ENCODE results near the gene SNRPD2.

DNA sequence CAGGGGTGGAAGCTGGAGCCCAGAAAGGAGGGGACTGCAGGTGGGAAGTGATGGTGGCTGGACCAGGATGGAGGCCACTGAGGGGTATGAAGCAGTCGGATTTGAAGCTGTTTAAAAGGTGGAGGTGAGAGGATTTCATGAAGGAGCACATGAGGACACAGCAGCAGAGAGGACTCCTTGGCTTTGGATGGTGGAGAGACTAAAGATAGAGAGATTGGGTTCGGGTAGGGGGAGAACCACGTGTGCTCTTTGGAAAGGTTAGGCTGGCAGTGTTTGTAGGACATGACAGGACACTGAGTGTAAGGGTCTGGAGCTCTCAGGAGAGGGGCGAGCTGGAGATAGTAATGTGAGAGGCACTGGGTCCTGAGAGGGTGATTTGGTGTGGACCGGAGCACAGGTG lies 8.8 kb downstream of the SNRPD2 start:
- TF ChIP-seq, protein P1, sequence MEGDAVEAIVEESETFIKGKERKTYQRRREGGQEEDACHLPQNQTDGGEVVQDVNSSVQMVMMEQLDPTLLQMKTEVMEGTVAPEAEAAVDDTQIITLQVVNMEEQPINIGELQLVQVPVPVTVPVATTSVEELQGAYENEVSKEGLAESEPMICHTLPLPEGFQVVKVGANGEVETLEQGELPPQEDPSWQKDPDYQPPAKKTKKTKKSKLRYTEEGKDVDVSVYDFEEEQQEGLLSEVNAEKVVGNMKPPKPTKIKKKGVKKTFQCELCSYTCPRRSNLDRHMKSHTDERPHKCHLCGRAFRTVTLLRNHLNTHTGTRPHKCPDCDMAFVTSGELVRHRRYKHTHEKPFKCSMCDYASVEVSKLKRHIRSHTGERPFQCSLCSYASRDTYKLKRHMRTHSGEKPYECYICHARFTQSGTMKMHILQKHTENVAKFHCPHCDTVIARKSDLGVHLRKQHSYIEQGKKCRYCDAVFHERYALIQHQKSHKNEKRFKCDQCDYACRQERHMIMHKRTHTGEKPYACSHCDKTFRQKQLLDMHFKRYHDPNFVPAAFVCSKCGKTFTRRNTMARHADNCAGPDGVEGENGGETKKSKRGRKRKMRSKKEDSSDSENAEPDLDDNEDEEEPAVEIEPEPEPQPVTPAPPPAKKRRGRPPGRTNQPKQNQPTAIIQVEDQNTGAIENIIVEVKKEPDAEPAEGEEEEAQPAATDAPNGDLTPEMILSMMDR (IDR thresholded peaks at IDR 0.05): no peak
- TF ChIP-seq POLR2AphosphoS5 (IDR thresholded peaks at IDR 0.05) (no peak), EP300 (IDR thresholded peaks at IDR 0.05) (no peak), POLR2A (IDR thresholded peaks at IDR 0.05) (no peak)

Data from gastroesophageal sphincter (tissue), 3 donors.